Neural progenitor cell (in vitro differentiated cells): ENCODE measurements around the gene TBL1X.

Experiments
- EZH2phosphoT487 ChIP-seq: fragments of 200-600 bp; sonication (generic); IDR thresholded peaks from 2 replicates; pipeline ENCODE4 v1.6.1; 2017; ENCODE audit warnings: antibody characterized with exemption
- TF ChIP-seq, protein P1 (sequence below): fragments of 200-600 bp; sonication (generic); IDR thresholded peaks from 2 replicates; pipeline ENCODE4 v1.5.1; 2017; ENCODE audit warnings: antibody characterized with exemption, mild to moderate bottlenecking

- TF ChIP-seq, protein P1, sequence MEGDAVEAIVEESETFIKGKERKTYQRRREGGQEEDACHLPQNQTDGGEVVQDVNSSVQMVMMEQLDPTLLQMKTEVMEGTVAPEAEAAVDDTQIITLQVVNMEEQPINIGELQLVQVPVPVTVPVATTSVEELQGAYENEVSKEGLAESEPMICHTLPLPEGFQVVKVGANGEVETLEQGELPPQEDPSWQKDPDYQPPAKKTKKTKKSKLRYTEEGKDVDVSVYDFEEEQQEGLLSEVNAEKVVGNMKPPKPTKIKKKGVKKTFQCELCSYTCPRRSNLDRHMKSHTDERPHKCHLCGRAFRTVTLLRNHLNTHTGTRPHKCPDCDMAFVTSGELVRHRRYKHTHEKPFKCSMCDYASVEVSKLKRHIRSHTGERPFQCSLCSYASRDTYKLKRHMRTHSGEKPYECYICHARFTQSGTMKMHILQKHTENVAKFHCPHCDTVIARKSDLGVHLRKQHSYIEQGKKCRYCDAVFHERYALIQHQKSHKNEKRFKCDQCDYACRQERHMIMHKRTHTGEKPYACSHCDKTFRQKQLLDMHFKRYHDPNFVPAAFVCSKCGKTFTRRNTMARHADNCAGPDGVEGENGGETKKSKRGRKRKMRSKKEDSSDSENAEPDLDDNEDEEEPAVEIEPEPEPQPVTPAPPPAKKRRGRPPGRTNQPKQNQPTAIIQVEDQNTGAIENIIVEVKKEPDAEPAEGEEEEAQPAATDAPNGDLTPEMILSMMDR = no peak
- no peak for TF ChIP-seq EZH2phosphoT487
These were observed 29.1 kb downstream of the TBL1X start for GRCh38 chrX:9493936-9494335.
